Panc1 (cell line): ENCODE measurements around the gene ASB7.

Source experiments
- TCF7L2 ChIP-seq: IDR thresholded peaks from 2 replicates; pipeline ENCODE4 v1.6.1; 2011; ENCODE audit warnings: mild to moderate bottlenecking, low read depth, low read length, inconsistent platforms
- TF ChIP-seq, protein P1 (sequence below): fragments of 450-650 bp; IDR thresholded peaks from 2 replicates; pipeline ENCODE4 v1.5.1; 2017; ENCODE audit warnings: mild to moderate bottlenecking

DNA sequence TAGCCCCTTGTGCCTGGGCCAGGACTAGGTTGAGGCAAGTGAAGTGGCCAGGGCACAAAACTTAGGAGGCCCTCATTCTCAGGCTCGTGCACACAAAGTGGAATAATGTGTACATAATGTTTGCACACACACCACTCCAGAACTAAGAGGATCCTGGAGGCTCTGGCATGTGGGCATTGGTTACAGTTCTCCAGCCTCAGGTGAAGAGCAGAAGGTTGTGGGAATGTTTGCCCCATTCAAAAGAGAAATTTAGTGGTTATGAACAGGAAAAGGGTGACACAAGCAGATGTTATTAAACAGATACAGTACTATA, 31.3 kb downstream of the ASB7 start:
- TF ChIP-seq TCF7L2, result no peak
- TF ChIP-seq, protein P1, sequence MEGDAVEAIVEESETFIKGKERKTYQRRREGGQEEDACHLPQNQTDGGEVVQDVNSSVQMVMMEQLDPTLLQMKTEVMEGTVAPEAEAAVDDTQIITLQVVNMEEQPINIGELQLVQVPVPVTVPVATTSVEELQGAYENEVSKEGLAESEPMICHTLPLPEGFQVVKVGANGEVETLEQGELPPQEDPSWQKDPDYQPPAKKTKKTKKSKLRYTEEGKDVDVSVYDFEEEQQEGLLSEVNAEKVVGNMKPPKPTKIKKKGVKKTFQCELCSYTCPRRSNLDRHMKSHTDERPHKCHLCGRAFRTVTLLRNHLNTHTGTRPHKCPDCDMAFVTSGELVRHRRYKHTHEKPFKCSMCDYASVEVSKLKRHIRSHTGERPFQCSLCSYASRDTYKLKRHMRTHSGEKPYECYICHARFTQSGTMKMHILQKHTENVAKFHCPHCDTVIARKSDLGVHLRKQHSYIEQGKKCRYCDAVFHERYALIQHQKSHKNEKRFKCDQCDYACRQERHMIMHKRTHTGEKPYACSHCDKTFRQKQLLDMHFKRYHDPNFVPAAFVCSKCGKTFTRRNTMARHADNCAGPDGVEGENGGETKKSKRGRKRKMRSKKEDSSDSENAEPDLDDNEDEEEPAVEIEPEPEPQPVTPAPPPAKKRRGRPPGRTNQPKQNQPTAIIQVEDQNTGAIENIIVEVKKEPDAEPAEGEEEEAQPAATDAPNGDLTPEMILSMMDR, result no peak
